ENCODE results near the gene CDHR2. TPM values are rescaled to one million over a fixed set of nuclear protein-coding genes. Genes with fewer than 3 reads are reported as not detected.
A peak's percentile ranks its signal among the peaks of the same experiment; 100 is the strongest.
"Not testable (repeated sequence)": the region's sequence is repeated elsewhere in the genome, so short reads cannot be mapped to it uniquely, and the experiment has no call there.

CDHR2 gene
- total RNA-seq, 2 experiments from 2014 or later = 1.3 to 2.4 TPM

DNA sequence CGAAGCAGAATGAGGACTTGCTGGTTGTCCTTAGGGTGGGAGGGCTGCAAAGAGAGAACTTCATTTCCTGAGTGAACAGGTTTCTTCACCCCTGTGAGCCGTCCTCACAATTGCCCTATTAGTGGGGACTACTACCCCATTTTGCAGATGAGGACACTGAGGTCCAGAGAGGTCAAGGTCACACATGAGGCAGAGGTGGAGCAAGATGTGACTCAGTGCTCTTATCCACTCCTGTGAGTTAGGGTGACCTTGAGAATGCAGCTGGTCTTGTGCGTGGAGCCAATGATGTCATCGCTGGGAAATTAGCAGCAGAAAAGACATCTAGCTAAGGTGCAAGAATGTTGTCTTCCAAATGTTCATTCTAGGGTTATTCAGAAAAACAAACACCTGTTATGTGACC, 33.9 kb downstream of the CDHR2 start:
- Mint-ChIP-seq H3K4me3 (no peak overlapping the region), H3K27ac (no peak overlapping the region), H3K27me3 (no peaks in the 10 kb centered on the region), H3K36me3 (ENCODE audit: low read depth) (no peaks in the 10 kb centered on the region), H3K4me1 (no peaks in the 10 kb centered on the region), H3K9me3 (peaks cover 9% of the 10 kb centered on the region)
- POLR2A ChIA-PET = no interaction called here
- no peak for DNase-seq
- CTCF ChIA-PET = interaction anchor here (0.6 to 1.7 kb wide), 3 partner anchors 13 to 174 kb away, joined by 3 to 5 read pairs (median 3); no protein-coding TSS in a partner anchor

DNA sequence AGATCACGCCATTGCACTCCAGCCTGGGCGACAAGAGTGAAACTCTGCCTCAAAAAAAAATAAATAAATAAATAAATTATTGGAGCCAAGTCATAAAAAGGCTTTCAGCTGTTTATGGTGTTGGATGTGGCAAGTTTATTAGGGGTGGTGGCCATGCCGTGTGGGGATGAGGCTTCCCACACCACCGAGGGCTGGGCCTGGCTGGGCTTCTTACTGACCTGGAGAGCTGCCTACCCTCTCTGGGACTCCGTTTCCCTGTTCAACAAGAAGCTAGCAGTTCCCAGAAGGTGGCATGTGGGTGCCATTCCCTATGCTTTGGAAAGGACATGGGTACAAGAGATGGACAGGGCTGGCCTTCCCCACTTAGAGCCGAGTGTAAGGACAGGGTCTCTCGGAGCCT, 38.3 kb downstream of the CDHR2 start:
- Mint-ChIP-seq H3K4me1 (no peaks in the 10 kb centered on the region), H3K27me3 (no peaks in the 10 kb centered on the region)

DNA sequence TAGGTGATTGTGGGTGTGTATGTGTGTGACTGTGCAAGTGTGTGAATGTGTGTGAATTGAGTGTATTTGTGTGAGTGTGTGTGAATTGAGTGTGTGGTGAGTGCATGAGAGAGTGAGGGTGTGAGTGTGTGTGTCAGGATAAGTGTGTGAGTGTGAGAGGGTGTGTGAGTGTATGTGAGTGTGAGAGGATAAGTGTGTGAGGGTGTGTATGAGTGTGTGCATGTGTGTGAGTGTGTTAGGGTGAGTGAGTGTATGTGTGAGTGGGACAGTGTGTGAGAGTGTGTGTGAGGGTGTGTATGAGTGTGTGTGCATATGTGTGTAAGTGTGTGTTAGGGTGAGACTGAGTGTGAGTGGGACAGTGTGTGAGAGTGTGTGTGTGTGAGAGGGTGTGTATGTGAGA, 39.2 kb downstream of the CDHR2 start:
- ChIA-PET POLR2A (no interaction called here), CTCF (interaction anchor here (0.5 to 1.5 kb wide), 2 partner anchors 21 to 298 kb away, joined by 3 read pairs; no protein-coding TSS in a partner anchor)
- Mint-ChIP-seq H3K4me3 (no peak overlapping the region), H3K4me1 (no peaks in the 10 kb centered on the region), H3K27me3 (no peaks in the 10 kb centered on the region), H3K27ac (no peak overlapping the region), H3K36me3 (ENCODE audit: low read depth) (no peaks in the 10 kb centered on the region), H3K9me3 (peaks cover 11% of the 10 kb centered on the region)
- no peak for DNase-seq

More for the DNA sequence above, 38.3 kb downstream of the CDHR2 start:
- Mint-ChIP-seq H3K27ac (no peak overlapping the region), H3K9me3 (peaks cover 11% of the 10 kb centered on the region), H3K4me3 (no peak overlapping the region), H3K36me3 (ENCODE audit: low read depth) (no peaks in the 10 kb centered on the region)
- ChIA-PET CTCF (interaction anchor here (0.6 to 1.5 kb wide), 3 partner anchors 22 to 825 kb away, joined by 3 read pairs; no protein-coding TSS in a partner anchor), POLR2A (interaction anchor here (0.6 kb wide), 1 partner anchor 34 kb away, joined by 3 read pairs; no protein-coding TSS in a partner anchor)
- no peak for DNase-seq

DNA sequence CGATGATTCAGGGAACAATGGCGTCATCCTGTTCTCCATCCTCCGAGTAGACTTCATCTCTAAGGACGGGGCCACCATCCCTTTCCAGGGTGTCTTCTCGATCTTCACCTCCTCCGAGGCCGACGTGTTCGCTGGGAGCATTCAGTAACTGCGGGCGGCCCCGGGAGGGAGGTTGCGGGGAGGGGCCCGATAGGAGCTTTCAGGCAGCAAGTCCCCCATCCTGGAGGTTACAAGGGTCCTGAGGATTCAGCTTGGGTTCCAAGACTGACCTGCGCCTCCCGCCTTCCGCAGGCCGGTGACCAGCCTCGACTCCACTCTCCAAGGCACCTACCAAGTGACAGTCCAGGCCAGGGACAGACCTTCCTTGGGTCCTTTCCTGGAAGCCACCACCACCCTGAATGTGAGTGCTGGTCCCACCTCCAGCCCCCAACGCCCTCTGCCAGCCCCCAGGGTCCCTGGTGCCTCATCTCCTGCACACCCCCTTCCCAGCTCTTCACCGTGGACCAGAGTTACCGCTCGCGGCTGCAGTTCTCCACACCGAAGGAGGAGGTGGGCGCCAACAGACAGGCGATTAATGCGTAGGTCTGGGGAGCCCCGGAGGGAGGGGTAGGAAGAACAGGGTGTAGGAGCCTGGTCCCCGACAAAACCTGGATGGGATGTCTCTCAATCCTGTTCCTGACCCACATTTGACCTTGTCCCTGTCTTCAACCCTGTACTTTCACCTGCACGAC, 40.1 kb downstream of the CDHR2 start:
- POLR2A ChIA-PET = no interaction called here
- no peak overlapping the region for H3K4me3 Mint-ChIP-seq
- H3K4me1 Mint-ChIP-seq = no peaks in the 10 kb centered on the region
- no peak overlapping the region for H3K27ac Mint-ChIP-seq
- CTCF ChIA-PET = interaction anchor here (0.7 kb wide), 1 partner anchor 199 kb away, joined by 3 read pairs; no protein-coding TSS in a partner anchor
- H3K27me3 Mint-ChIP-seq = no peaks in the 10 kb centered on the region
- DNase-seq = no peak
- H3K9me3 Mint-ChIP-seq = peaks cover 11% of the 10 kb centered on the region
- H3K36me3 Mint-ChIP-seq (ENCODE audit: low read depth) = no peaks in the 10 kb centered on the region

DNA sequence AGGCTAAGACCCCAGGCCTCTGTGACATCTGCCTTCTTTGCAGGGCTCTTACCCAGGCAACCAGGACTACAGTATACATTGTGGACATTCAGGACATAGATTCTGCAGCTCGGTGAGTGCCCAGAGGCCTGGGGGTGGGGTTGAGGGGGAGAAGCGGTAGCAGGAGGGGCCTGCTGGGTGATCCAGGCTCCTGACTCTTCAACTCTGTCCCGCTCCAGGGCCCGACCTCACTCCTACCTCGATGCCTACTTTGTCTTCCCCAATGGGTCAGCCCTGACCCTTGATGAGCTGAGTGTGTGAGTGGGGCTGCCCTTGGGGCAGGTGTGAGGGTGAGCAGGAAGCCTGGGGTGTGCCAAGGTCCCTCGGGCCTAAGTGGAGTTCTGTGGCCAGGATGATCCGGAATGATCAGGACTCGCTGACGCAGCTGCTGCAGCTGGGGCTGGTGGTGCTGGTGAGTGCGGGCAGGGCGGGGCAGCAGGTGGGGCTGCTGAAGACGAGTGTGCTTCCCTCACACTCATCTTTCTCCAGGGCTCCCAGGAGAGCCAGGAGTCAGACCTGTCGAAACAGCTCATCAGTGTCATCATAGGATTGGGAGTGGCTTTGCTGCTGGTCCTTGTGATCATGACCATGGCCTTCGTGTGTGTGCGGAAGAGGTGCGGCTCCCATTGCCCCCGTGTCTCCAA, 41.0 kb downstream of the CDHR2 start:
- POLR2A ChIA-PET = no interaction called here

DNA sequence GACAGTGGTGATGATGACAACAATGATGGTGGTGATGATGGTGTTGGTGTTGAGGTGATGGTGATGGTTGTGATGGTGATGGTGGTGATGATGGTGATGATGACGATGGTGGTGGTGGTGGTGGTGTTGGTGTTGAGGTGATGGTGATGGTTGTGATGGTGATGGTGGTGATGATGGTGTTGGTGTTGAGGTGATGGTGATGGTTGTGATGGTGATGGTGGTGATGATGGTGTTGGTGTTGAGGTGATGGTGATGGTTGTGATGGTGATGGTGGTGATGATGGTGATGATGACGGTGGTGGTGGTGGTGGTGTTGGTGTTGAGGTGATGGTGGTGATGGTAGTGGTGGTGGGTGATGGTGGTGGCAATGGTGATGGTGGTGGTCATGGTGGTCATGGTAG, 42.5 kb downstream of the CDHR2 start:
- DNase-seq; H3K4me1 Mint-ChIP-seq; H3K4me3 Mint-ChIP-seq; H3K36me3 Mint-ChIP-seq (ENCODE audit: low read depth); H3K27ac Mint-ChIP-seq; POLR2A ChIA-PET; H3K27me3 Mint-ChIP-seq; CTCF ChIA-PET; H3K9me3 Mint-ChIP-seq: not testable (repeated sequence)

More for the DNA sequence above, 41.0 kb downstream of the CDHR2 start:
- H3K27me3 Mint-ChIP-seq = no peaks in the 10 kb centered on the region
- peaks cover 10% of the 10 kb centered on the region for H3K9me3 Mint-ChIP-seq
- no peak for DNase-seq
- CTCF ChIA-PET = interaction anchor here (0.7 kb wide), 1 partner anchor 198 kb away, joined by 3 read pairs; no protein-coding TSS in a partner anchor
- no peak overlapping the region for H3K4me3 Mint-ChIP-seq
- H3K36me3 Mint-ChIP-seq (ENCODE audit: low read depth) = no peaks in the 10 kb centered on the region
- H3K4me1 Mint-ChIP-seq = no peaks in the 10 kb centered on the region
- no peak overlapping the region for H3K27ac Mint-ChIP-seq

DNA sequence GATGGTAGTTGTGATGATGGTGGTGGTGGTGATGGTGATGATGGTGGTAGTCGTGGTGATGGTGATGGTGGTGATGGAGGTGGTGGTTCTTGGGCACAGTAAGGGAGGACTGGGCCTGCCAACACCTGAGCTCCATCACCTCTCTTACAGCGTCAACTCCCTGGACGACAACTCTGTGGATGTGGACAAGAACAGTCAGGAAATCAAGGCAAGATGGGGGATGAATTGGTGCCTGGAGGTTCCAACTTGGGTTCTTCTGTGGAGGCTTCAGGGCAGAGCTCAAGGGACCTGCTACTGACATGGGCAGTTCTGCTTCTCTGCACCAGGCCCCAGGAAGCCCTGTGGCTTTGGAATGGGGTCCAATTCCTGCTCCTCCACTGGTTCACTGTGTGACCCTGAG, 43.4 kb downstream of the CDHR2 start:
- Mint-ChIP-seq H3K4me1 (peaks cover 9% of the 10 kb centered on the region), H3K4me3 (no peak overlapping the region), H3K27me3 (no peaks in the 10 kb centered on the region), H3K9me3 (peaks cover 2% of the 10 kb centered on the region), H3K36me3 (ENCODE audit: low read depth) (no peaks in the 10 kb centered on the region), H3K27ac (no peak overlapping the region)
- ChIA-PET POLR2A (no interaction called here), CTCF (no interaction called here)
- no peak for DNase-seq

DNA sequence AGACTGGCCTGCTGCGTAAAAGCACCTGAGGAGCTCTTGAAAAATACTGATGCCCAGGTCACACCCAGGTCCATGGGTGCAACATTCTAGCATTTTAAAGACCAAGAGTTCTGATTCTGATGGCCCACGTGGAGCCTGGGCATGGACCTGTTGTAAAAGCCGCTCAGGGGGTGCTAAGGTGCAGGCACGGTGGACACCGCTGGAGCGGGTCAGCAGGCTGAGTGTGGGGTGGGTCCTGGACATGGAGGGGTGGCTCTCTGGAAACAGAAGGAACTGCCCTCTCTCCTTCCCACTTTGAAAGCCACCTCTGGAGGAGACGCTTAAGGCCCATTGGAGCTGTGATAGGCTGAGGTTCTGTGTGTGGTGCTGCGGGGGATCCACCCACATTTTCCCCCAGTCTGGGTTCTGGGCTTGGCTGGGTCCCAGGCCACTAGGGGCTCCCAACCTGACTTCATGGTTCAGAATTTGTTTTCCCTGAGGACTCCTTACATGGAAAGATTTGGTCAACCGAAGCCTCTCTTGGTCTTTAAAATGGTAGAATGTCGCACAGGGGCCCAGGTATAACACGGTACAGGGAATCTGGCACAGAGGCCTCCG, 44.2 kb downstream of the CDHR2 start:
- Mint-ChIP-seq H3K27me3 (no peaks in the 10 kb centered on the region), H3K4me3 (no peak overlapping the region), H3K9me3 (no peaks in the 10 kb centered on the region), H3K27ac (no peak overlapping the region), H3K36me3 (ENCODE audit: low read depth) (no peaks in the 10 kb centered on the region), H3K4me1 (peaks cover 9% of the 10 kb centered on the region)
- no peak for DNase-seq
- ChIA-PET POLR2A (no interaction called here), CTCF (no interaction called here)

DNA sequence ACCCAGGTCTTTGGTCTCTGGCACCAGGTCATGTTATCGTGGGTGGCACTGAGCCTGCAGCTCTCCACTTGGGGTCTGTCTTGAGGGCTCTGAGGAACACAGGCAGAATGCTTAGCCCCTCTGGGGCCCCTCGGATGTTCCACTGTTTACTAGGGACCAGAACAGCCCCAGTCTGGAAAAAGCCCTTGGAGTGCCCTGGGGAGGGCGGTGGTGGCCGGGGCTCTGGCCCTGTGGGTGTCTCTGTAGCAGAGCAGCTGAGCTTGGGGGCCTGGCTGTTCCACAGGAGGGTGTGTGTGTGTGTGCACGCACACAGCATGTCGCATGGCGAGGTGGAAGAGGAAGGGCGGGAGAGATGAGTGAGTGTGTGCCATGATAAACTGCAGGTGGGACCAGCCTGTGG, 45.4 kb downstream of the CDHR2 start:
- DNase-seq = no peak
- H3K4me1 Mint-ChIP-seq = peaks cover 9% of the 10 kb centered on the region
- H3K4me3 Mint-ChIP-seq = no peak overlapping the region
- no peaks in the 10 kb centered on the region for H3K9me3 Mint-ChIP-seq
- no peaks in the 10 kb centered on the region for H3K36me3 Mint-ChIP-seq (ENCODE audit: low read depth)
- CTCF ChIA-PET = interaction anchor here (4.0 kb wide), 1 partner anchor 13 kb away, joined by 19 read pairs; no protein-coding TSS in a partner anchor
- POLR2A ChIA-PET = no interaction called here
- no peak overlapping the region for H3K27ac Mint-ChIP-seq
- no peaks in the 10 kb centered on the region for H3K27me3 Mint-ChIP-seq

DNA sequence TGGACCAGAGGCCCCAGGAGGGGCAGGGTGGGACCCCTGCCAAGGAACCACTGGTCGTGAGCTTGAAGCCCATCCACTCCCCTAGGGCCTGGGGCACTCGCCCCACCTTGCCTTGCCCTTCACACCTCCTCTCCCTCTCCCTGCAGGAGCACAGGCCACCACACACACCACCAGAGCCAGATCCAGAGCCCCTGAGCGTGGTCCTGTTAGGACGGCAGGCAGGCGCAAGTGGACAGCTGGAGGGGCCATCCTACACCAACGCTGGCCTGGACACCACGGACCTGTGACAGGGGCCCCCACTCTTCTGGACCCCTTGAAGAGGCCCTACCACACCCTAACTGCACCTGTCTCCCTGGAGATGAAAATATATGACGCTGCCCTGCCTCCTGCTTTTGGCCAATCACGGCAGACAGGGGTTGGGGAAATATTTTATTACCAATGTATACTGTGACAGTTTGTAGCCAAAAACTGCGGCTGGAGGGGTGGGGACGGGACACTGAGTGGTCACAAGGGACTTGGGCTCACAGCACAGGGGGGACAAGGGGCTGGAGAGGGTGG, 46.3 kb downstream of the CDHR2 start:
- ChIA-PET POLR2A (interaction anchor here (0.7 kb wide), 1 partner anchor 64 kb away, joined by 3 read pairs; no protein-coding TSS in a partner anchor), CTCF (interaction anchor here (0.9 to 4.0 kb wide), 5 partner anchors 12 to 52 kb away, joined by 3 to 19 read pairs (median 3); no protein-coding TSS in a partner anchor)
- Mint-ChIP-seq H3K36me3 (ENCODE audit: low read depth) (no peaks in the 10 kb centered on the region), H3K9me3 (no peaks in the 10 kb centered on the region), H3K27ac (no peak overlapping the region), H3K27me3 (no peaks in the 10 kb centered on the region), H3K4me3 (no peak overlapping the region), H3K4me1 (peaks cover 9% of the 10 kb centered on the region)
- DNase-seq = no peak

DNA sequence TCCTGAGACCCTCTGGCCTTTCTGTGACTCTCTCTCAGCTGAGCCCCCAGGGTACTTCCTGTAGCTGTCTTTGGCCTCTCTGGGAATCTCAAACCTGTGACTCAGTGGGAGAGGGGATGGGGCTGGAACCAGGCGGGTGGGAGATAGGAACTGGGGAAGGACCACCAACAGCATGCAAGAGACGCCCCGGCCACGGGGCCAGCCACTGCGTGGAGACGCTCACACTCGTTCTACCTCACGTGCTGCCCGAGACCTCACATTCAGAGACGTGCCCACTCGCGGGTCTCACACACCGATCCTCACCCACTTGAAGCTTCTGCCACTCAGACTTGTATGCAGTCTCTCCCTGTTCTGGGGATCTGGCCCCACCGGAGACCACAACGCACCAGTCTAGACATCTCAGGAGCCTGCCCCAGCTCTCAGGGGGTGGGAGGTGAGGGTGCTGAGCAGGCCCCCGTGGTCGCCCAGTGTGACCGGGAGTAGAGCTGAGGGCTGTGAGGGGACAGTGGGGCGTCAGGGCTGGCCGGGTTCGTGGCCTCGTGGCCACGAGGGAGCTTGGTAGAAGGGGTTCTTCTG, 47.0 kb downstream of the CDHR2 start:
- Mint-ChIP-seq H3K27ac (peak overlapping the region; percentile 66), H3K27me3 (no peaks in the 10 kb centered on the region), H3K36me3 (ENCODE audit: low read depth) (no peaks in the 10 kb centered on the region), H3K9me3 (no peaks in the 10 kb centered on the region), H3K4me3 (peak overlapping the region; percentile 64), H3K4me1 (peaks cover 9% of the 10 kb centered on the region)
- POLR2A ChIA-PET = interaction anchor here (0.7 kb wide), 1 partner anchor 65 kb away, joined by 3 read pairs; no protein-coding TSS in a partner anchor
- DNase-seq = no peak
- CTCF ChIA-PET = interaction anchor here (0.8 to 4.0 kb wide), 10 partner anchors 11 to 179 kb away, joined by 3 to 19 read pairs (median 3); partner anchors contain the start of gene CLTB

DNA sequence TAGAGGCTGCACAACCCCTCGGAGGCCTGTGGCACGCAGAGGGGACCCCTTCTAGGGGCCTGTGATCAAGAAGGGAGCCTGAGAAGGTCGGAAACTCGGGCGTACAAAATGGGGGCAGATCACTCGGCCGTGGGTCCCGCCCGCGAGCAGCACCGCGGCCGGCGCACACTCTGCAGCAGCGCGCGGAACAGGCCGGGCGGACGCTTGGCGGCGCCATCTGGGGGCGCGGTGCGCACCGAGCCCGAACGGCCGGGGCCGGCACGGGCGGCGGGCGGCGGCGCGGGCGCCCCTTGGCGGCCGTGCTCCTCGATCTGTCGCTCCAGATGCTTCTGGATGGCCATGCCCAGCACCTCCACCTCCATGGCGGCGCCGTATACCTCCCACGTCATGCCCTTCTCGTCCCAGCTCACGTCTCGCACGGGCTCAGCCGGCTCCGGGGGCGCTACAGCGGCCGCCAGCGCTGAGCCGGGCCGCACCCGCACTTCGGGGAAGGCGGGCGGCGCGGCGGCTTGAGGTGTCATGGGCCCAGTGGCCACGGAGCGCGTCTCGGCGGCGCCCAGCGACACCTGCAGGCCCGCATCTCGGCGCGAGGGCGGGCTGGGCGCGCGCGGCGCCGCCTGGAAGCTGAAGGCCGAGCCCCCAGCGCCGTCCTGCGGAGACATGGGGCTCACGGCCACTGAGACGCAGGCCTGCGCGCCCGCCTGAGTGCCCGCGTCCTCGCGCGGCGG, 47.7 kb downstream of the CDHR2 start:
- ChIA-PET CTCF (interaction anchor here (0.8 to 4.0 kb wide), 8 partner anchors 10 to 180 kb away, joined by 3 to 19 read pairs (median 3); partner anchors contain the start of gene CLTB), POLR2A (no interaction called here)
- no peaks in the 10 kb centered on the region for H3K36me3 Mint-ChIP-seq (ENCODE audit: low read depth)
- no peaks in the 10 kb centered on the region for H3K9me3 Mint-ChIP-seq
- H3K27ac Mint-ChIP-seq = peak overlapping the region; percentile 66
- H3K4me1 Mint-ChIP-seq = peaks cover 9% of the 10 kb centered on the region
- peaks cover 2% of the 10 kb centered on the region for H3K27me3 Mint-ChIP-seq
- H3K4me3 Mint-ChIP-seq = peak overlapping the region; percentile 64
- peak; percentile 62 for DNase-seq

Data from activated CD4-positive, alpha-beta T cell treated with anti-CD3 and anti-CD28 coated beads, Interleukin-2, amount 10 ng/mL, durations not matched to agents 7 days and 5 days (primary cell).